ENCODE measurements around the gene NPHP1.
"Not testable (repeated sequence)": the region's sequence is repeated elsewhere in the genome, so short reads cannot be mapped to it uniquely, and the experiment has no call there.

The NPHP1 gene

GRCh38 chr2:110204408-110205385 is at the start of gene NPHP1:
TSS of gene NPHP1 (minus strand) at chr2:110205013. CDS start at chr2:110204968, 45 bp downstream.
- Histone ChIP-seq H3K4me3 (ENCODE audit: low read depth, low read length) (peak within 1 kb of the TSS; percentile 80), H3K27me3 (replicated peaks) (no peaks in the 10 kb centered on the region), H3K27ac (peak within 1 kb of the TSS; percentile 50), H3K36me3 (replicated peaks) (no peaks in the 10 kb centered on the region)
- in situ Hi-C loops (cut with HindIII; ENCODE audit: low pct_ligation_motif_present, low sequenced_read_pairs), result no loop called here
- DNase-seq, result peak; percentile 86
- TF ChIP-seq, protein P1, sequence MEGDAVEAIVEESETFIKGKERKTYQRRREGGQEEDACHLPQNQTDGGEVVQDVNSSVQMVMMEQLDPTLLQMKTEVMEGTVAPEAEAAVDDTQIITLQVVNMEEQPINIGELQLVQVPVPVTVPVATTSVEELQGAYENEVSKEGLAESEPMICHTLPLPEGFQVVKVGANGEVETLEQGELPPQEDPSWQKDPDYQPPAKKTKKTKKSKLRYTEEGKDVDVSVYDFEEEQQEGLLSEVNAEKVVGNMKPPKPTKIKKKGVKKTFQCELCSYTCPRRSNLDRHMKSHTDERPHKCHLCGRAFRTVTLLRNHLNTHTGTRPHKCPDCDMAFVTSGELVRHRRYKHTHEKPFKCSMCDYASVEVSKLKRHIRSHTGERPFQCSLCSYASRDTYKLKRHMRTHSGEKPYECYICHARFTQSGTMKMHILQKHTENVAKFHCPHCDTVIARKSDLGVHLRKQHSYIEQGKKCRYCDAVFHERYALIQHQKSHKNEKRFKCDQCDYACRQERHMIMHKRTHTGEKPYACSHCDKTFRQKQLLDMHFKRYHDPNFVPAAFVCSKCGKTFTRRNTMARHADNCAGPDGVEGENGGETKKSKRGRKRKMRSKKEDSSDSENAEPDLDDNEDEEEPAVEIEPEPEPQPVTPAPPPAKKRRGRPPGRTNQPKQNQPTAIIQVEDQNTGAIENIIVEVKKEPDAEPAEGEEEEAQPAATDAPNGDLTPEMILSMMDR (IDR thresholded peaks at IDR 0.05; ENCODE audit: low read depth, low read length, missing control alignments), result no peak

DNA sequence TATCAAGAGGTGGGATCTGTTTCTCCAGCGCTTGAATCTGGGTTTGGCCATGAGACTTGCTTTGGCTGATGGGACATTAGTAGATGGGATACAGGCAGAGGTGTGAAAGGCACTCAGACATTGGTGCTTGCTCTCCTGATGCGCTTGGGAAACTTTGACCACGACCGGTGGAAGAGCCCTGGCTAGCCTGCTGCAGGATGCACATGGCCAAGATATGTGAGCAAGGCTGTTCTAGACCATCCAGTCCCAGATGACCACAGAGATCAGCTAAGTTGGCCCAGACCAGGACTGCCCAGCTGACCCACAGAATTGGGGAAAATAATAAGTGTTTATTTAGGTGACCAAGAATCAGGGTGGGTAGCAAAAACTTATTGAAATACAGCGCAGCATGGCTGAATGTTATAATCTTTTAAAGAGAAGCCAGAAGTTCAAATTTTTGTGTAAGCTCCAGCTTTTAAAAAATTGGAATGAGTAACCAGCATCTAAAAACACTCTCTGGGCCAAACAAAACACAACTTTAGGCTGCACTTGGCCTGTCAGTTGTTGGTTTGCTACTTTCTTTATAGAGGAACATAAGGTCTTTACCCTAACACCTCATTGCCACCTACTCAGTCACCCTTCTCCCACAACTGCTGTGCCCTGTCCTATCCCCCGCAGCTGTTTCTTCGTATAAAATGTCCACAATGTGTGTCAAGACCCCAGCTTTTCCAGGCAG is 43.4 kb upstream of the NPHP1 start:
- H3K36me3 ChIP-seq (replicated peaks); H3K27ac ChIP-seq; H3K27me3 ChIP-seq (replicated peaks); in situ Hi-C loops (cut with HindIII; ENCODE audit: low pct_ligation_motif_present, low sequenced_read_pairs); H3K4me3 ChIP-seq (ENCODE audit: low read depth, low read length): not testable (repeated sequence)
- peak; percentile 26 for DNase-seq

DNA sequence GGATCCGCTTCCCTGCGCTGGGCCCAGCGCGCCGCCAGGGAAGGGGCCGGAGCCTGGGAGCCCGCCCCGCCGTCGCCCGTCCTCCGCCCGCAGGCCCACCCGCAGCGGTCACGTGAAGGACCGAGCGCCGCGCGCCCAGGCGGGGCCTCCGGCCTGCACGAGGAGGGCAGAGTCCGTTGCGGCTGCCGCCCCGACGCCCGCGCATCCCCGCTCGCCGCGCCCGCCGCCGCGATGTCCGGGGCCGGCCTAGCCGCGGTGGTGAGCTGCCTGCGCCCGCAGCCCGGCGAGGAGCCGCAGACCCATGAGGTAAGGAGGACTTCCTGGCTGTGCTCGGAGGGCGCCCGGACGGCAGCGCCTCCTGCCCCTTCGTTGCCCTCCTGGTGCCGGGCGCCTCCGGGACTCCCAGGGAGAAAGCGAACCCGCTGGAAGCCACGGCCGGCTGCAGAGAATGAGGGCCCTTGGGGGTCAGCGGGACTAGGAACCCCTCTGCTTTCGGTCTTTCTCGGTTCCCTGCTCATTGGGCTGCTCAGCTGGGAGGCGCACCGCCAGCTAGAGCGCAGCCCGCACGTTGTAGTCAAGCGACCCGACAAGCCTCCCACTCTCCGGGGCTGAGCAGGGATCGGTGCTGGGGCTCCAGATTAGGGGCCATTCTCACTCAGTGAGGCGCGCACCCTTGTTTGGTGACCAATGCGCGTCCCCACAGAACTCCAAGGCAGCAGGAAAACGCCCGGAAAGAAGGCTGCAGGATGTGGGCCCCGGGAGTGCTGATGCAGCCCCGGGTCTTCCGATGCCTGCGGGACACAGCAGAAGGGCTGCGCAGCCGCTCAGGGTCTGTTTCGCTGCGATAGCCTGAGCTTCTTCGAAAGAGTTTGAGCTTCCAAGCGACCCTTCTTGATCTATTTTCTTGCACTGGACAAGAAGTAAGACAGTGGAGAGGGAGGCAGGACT is 40.9 kb upstream of the NPHP1 start:
- H3K27ac ChIP-seq; H3K4me3 ChIP-seq (ENCODE audit: low read depth, low read length); DNase-seq; H3K27me3 ChIP-seq (replicated peaks); H3K36me3 ChIP-seq (replicated peaks); in situ Hi-C loops (cut with HindIII; ENCODE audit: low pct_ligation_motif_present, low sequenced_read_pairs): not testable (repeated sequence)

GRCh38 chr2:110243283-110243682 is 38.5 kb upstream of the NPHP1 start:
- in situ Hi-C loops (cut with HindIII; ENCODE audit: low pct_ligation_motif_present, low sequenced_read_pairs); H3K36me3 ChIP-seq (replicated peaks); H3K4me3 ChIP-seq (ENCODE audit: low read depth, low read length); H3K27ac ChIP-seq; DNase-seq; H3K27me3 ChIP-seq (replicated peaks): not testable (repeated sequence)

GRCh38 chr2:110234514-110234913 is 29.7 kb upstream of the NPHP1 start:
- H3K36me3 ChIP-seq (replicated peaks); H3K4me3 ChIP-seq (ENCODE audit: low read depth, low read length); in situ Hi-C loops (cut with HindIII; ENCODE audit: low pct_ligation_motif_present, low sequenced_read_pairs); DNase-seq; H3K27ac ChIP-seq; H3K27me3 ChIP-seq (replicated peaks): not testable (repeated sequence)

- H3K4me3 ChIP-seq (ENCODE audit: low read depth, low read length); in situ Hi-C loops (cut with HindIII; ENCODE audit: low pct_ligation_motif_present, low sequenced_read_pairs); H3K27ac ChIP-seq; H3K36me3 ChIP-seq (replicated peaks); H3K27me3 ChIP-seq (replicated peaks); DNase-seq: not testable (repeated sequence)
Measured at GRCh38 chr2:110229886-110230285, 25.1 kb upstream of the NPHP1 start.

DNA sequence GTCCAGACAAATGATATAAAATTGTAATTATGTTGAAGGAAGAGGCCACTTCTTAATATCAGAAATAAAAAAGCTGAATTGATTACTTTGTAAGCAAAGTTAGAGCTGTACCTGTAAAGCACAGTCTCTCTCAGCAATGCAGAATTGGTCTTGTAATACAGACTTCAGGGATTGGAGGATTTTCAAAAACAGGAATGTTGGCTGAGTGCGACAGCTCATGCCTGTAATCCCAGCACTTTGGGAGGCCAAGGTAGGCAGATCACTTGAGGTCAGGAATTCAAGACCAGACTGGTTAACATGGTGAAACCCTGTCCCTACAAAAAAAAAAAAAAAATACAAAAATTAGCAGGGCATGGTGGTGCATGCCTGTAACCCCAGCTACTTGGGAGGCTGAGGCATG is 17.8 kb upstream of the NPHP1 start:
- in situ Hi-C loops (cut with HindIII; ENCODE audit: low pct_ligation_motif_present, low sequenced_read_pairs); H3K4me3 ChIP-seq (ENCODE audit: low read depth, low read length); DNase-seq; H3K27ac ChIP-seq; H3K36me3 ChIP-seq (replicated peaks): not testable (repeated sequence)
- H3K27me3 ChIP-seq (replicated peaks), result peaks cover 20% of the 10 kb centered on the region

GRCh38 chr2:110221938-110222337 is 17.1 kb upstream of the NPHP1 start:
- Histone ChIP-seq H3K27ac (no peak overlapping the region), H3K36me3 (replicated peaks) (no peaks in the 10 kb centered on the region), H3K27me3 (replicated peaks) (peaks cover 20% of the 10 kb centered on the region), H3K4me3 (ENCODE audit: low read depth, low read length) (no peak overlapping the region)
- in situ Hi-C loops (cut with HindIII; ENCODE audit: low pct_ligation_motif_present, low sequenced_read_pairs), result no loop called here
- DNase-seq, result no peak
- TF ChIP-seq, protein P1 (IDR thresholded peaks at IDR 0.05; ENCODE audit: low read depth, low read length, missing control alignments), result no peak

Measured in brain microvascular endothelial cell (primary cell).